Cardiac muscle cell (in vitro differentiated cells and primary cell): ENCODE data around the gene PGM1. TPM values are rescaled to one million over a fixed set of nuclear protein-coding genes. Genes with fewer than 3 reads are reported as not detected.

Experiments
- DNase-seq, 2 donors: peaks; one replicate each; pipeline versions ENCODE4 v3.0.0 to v3.0.0-alpha.2; 2010 to 2017; ENCODE audit warnings: low read depth in 1 of 2, low spot score in 1 of 2
- H3K27ac ChIP-seq: fragments of 200-600 bp; sonication (generic); 2 replicates; pipeline ENCODE4 v1.5.1; 2016
- H3K27me3 ChIP-seq: fragments of 200-600 bp; sonication (generic); 2 replicates; pipeline ENCODE4 v1.6.0; 2016; ENCODE audit warnings: control low read depth
- H3K36me3 ChIP-seq: fragments of 200-600 bp; sonication (generic); 2 replicates; pipeline ENCODE4 v1.5.1; 2016; ENCODE audit warnings: control low read depth
- H3K4me1 ChIP-seq: fragments of 200-600 bp; sonication (generic); 2 replicates; pipeline ENCODE4 v1.8.1; 2017; ENCODE audit warnings: low read depth, mild to moderate bottlenecking, mixed run types
- H3K4me3 ChIP-seq: fragments of 200-600 bp; sonication (generic); 2 replicates; pipeline ENCODE4 v1.5.1; 2016; ENCODE audit warnings: mild to moderate bottlenecking
- H3K9me3 ChIP-seq: fragments of 200-600 bp; sonication (generic); 2 replicates; pipeline ENCODE4 v1.5.1; 2017; ENCODE audit warnings: low read depth, mild to moderate bottlenecking, control low read depth
- CTCF ChIP-seq: IDR thresholded peaks from 2 replicates; pipeline ENCODE4 v1.5.1; 2012; ENCODE audit warnings: low read depth, mild to moderate bottlenecking, low read length
- polyA plus RNA-seq: library from polyadenylated mRNA; unstranded; fragments of >200 nt; fragmentation: Nextera tagmentation; extraction: Ambion mirVana; gene quantifications from 2 replicates; pipeline ENCODE4 v1.2.1, GENCODE V29; 2016
- total RNA-seq: library from RNA; depleted of rRNA; stranded (reverse); fragments of >200 nt; gene quantifications from 2 replicates; pipeline ENCODE4 v1.2.3, GENCODE V29; 2016

The PGM1 gene
- total and polyA plus RNA-seq, 2 experiments from 2014 or later: 277 to 344 TPM

- H3K27me3 ChIP-seq: no peaks in the 10 kb centered on the region
- DNase-seq: no peak
- no peak overlapping the region for H3K27ac ChIP-seq
- H3K4me3 ChIP-seq: no peak overlapping the region
- H3K36me3 ChIP-seq: peaks cover 5% of the 10 kb centered on the region
- TF ChIP-seq CTCF: no peak
- H3K9me3 ChIP-seq: no peaks in the 10 kb centered on the region
- no peaks in the 10 kb centered on the region for H3K4me1 ChIP-seq
Measured at GRCh38 chr1:63555480-63555879, 37.7 kb upstream of the PGM1 start.

- Histone ChIP-seq H3K36me3 (peaks cover 1% of the 10 kb centered on the region), H3K4me1 (no peaks in the 10 kb centered on the region), H3K27me3 (no peaks in the 10 kb centered on the region), H3K27ac (no peak overlapping the region), H3K9me3 (no peaks in the 10 kb centered on the region), H3K4me3 (no peak overlapping the region)
- TF ChIP-seq CTCF: peak; percentile 72
- DNase-seq: peak; percentile 59 to 63
Measured at GRCh38 chr1:63557365-63557987, 35.7 kb upstream of the PGM1 start.

GRCh38 chr1:63559357-63559756 is 33.9 kb upstream of the PGM1 start:
- TF ChIP-seq CTCF: no peak
- Histone ChIP-seq H3K4me3 (no peak overlapping the region), H3K4me1 (no peaks in the 10 kb centered on the region), H3K27me3 (no peaks in the 10 kb centered on the region), H3K27ac (no peak overlapping the region), H3K9me3 (no peaks in the 10 kb centered on the region), H3K36me3 (no peaks in the 10 kb centered on the region)
- DNase-seq: no peak

GRCh38 chr1:63563745-63564144 is 29.5 kb upstream of the PGM1 start:
- no peaks in the 10 kb centered on the region for H3K36me3 ChIP-seq
- no peak for TF ChIP-seq CTCF
- no peak overlapping the region for H3K4me3 ChIP-seq
- no peak for DNase-seq
- no peaks in the 10 kb centered on the region for H3K4me1 ChIP-seq
- no peaks in the 10 kb centered on the region for H3K27me3 ChIP-seq
- H3K27ac ChIP-seq: no peak overlapping the region
- no peaks in the 10 kb centered on the region for H3K9me3 ChIP-seq

GRCh38 chr1:63569068-63569467 is 24.1 kb upstream of the PGM1 start:
- H3K27me3 ChIP-seq: no peaks in the 10 kb centered on the region
- H3K4me3 ChIP-seq: no peak overlapping the region
- H3K36me3 ChIP-seq: no peaks in the 10 kb centered on the region
- DNase-seq: no peak
- TF ChIP-seq CTCF: no peak
- H3K27ac ChIP-seq: no peak overlapping the region
- peaks cover 2% of the 10 kb centered on the region for H3K4me1 ChIP-seq
- H3K9me3 ChIP-seq: no peaks in the 10 kb centered on the region
